Mesodermal cell (in vitro differentiated cells): ENCODE results near the gene CLCN7.
"Not testable (repeated sequence)": the region's sequence is repeated elsewhere in the genome, so short reads cannot be mapped to it uniquely, and the experiment has no call there.

ENCODE experiments used
- H3K27ac ChIP-seq: 2 replicates; pipeline ENCODE4 v1.7.0; 2013; ENCODE audit warnings: mild to moderate bottlenecking, low read depth, low read length, moderate library complexity; ENCODE audit not compliant: severe bottlenecking
- H3K36me3 ChIP-seq: 2 replicates; pipeline ENCODE4 v1.7.1; 2013; ENCODE audit warnings: mild to moderate bottlenecking, low read length, moderate library complexity; ENCODE audit not compliant: control insufficient read depth, insufficient read depth
- H3K4me1 ChIP-seq: one replicate; pipeline ENCODE4 v1.7.1; 2013; ENCODE audit warnings: mild to moderate bottlenecking, low read length; ENCODE audit not compliant: insufficient read depth, control insufficient read depth, poor library complexity, severe bottlenecking
- H3K4me3 ChIP-seq: 2 replicates; pipeline ENCODE4 v1.7.0; 2013; ENCODE audit warnings: low read length, control low read depth, mild to moderate bottlenecking; ENCODE audit not compliant: insufficient read depth, poor library complexity, severe bottlenecking; ENCODE audit errors: extremely low read depth
- H3K9me3 ChIP-seq: 2 replicates; pipeline ENCODE4 v1.7.1; 2013; ENCODE audit warnings: mild to moderate bottlenecking, low read length, moderate library complexity; ENCODE audit not compliant: control insufficient read depth
- whole genome bisulfite sequencing, 2 experiments: methylation state at CpG; one replicate each; pipeline ENCODE4 v1.1.5; 2013; ENCODE audit warnings: missing lambda C conversion rate in 2 of 2; ENCODE audit not compliant: insufficient coverage in 2 of 2; 5-methylcytosine and 5-hydroxymethylcytosine counted together

Gene CLCN7

GRCh38 chr16:1443403-1443973 is 31.3 kb downstream of the CLCN7 start:
- WGBS, 2 experiments: 88 to 90% methylated on average over 20 to 37 of the region's 38 CpGs
- Histone ChIP-seq H3K9me3 (no peaks in the 10 kb centered on the region), H3K27ac (no peak overlapping the region), H3K36me3 (peaks cover under 1% of the 10 kb centered on the region), H3K4me1 (no peaks in the 10 kb centered on the region), H3K4me3 (no peak overlapping the region)

GRCh38 chr16:1442697-1443096 is 32.1 kb downstream of the CLCN7 start:
- 90 to 93% methylated on average over 19 to 24 of the region's 24 CpGs for WGBS, 2 experiments
- H3K4me1 ChIP-seq: no peaks in the 10 kb centered on the region
- no peak overlapping the region for H3K4me3 ChIP-seq
- no peak overlapping the region for H3K27ac ChIP-seq
- no peaks in the 10 kb centered on the region for H3K9me3 ChIP-seq
- no peaks in the 10 kb centered on the region for H3K36me3 ChIP-seq

GRCh38 chr16:1441391-1441829 is 33.4 kb downstream of the CLCN7 start:
- Histone ChIP-seq H3K4me3 (no peak overlapping the region), H3K9me3 (no peaks in the 10 kb centered on the region), H3K36me3 (no peaks in the 10 kb centered on the region), H3K27ac (no peak overlapping the region), H3K4me1 (no peaks in the 10 kb centered on the region)
- WGBS, 2 experiments: 86 to 87% methylated on average over 21 to 22 of the region's 22 CpGs

GRCh38 chr16:1439699-1440074 is 35.1 kb downstream of the CLCN7 start:
- not testable (repeated sequence) for H3K9me3 ChIP-seq, H3K27ac ChIP-seq, H3K36me3 ChIP-seq, H3K4me3 ChIP-seq, H3K4me1 ChIP-seq
- WGBS, 2 experiments: 98 to 100% methylated on average over 3 to 4 of the region's 4 CpGs

DNA sequence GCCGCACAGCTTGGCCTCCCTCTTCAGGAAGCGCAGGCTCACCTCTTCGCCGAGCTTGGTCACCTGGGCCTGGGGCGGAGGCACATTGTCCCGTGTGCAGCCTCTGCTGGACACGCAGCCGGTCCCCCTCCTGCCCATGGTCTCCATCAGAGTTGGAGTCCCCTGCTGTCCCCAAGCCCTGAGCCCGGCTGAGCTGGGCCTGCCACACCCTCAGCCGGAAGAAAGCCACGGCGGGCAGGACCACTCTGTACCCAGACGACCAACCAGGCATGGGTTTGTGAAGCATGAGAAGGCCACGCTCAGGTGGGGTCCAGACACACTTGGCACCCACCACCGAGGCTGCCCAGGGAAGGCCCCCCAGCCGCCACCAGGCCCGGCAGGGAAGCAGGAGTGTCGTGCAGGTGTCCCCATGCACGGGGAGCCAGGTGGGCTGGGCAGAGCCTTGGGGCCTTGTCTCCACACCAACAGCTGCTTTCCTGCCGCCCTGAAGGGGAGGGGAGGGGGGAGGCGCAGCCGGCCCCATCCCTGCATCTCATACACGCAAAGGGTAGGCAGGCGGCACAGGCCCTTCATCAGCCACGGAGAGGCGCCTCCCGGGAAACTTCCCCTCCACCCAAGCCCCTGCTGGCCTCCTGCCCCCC is 35.6 kb downstream of the CLCN7 start:
- H3K27ac ChIP-seq: no peak overlapping the region
- H3K4me1 ChIP-seq: no peaks in the 10 kb centered on the region
- no peaks in the 10 kb centered on the region for H3K36me3 ChIP-seq
- WGBS, 2 experiments: 95 to 96% methylated on average over 16 to 19 of the region's 27 CpGs
- H3K4me3 ChIP-seq: no peak overlapping the region
- H3K9me3 ChIP-seq: no peaks in the 10 kb centered on the region

GRCh38 chr16:1438229-1439057 is 36.4 kb downstream of the CLCN7 start:
- H3K4me1 ChIP-seq: no peaks in the 10 kb centered on the region
- H3K36me3 ChIP-seq: no peaks in the 10 kb centered on the region
- no peak overlapping the region for H3K27ac ChIP-seq
- 94% methylated on average over 24 to 35 of the region's 35 CpGs for WGBS, 2 experiments
- H3K4me3 ChIP-seq: no peak overlapping the region
- no peaks in the 10 kb centered on the region for H3K9me3 ChIP-seq

- 94 to 96% methylated on average over 14 to 19 of the region's 22 CpGs for WGBS, 2 experiments
- H3K4me1 ChIP-seq: no peaks in the 10 kb centered on the region
- H3K36me3 ChIP-seq: no peaks in the 10 kb centered on the region
- H3K27ac ChIP-seq: no peak overlapping the region
- no peaks in the 10 kb centered on the region for H3K9me3 ChIP-seq
- H3K4me3 ChIP-seq: no peak overlapping the region
These were observed 37.2 kb downstream of the CLCN7 start for GRCh38 chr16:1437606-1438005.

DNA sequence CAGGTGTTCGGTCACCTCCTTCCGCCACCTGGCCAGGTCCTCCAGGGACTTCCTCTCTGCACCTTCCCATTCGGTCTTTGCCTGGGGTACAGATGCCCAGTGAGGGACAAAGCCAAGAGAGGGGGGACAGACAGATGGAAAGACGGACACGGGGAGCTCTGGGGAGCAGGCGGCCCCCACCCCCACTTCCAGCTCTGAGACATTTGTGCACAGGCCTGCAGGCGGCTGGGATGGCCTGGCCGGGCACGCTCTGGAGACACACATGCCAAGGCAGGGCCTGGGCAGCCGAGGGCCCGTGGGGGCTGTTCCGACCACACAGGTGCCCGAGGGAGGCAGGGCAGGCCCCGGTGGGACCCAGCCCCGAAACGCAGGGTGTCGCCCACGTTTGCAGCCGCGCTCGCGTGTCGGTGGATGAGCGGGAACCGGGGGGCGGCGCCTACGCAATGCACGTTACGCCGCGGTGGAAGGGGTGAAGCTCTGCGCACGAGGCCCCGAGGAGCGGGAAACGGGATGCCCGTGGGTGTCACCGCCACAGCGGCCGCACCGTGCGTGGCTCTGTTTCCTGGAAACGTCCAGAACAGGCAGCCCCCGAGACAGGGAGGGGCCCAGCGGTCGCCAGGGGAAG is 38.0 kb downstream of the CLCN7 start:
- 92 to 93% methylated on average over 41 of the region's 47 CpGs for WGBS, 2 experiments
- Histone ChIP-seq H3K27ac (no peak overlapping the region), H3K4me3 (no peak overlapping the region), H3K36me3 (no peaks in the 10 kb centered on the region), H3K4me1 (no peaks in the 10 kb centered on the region), H3K9me3 (no peaks in the 10 kb centered on the region)

DNA sequence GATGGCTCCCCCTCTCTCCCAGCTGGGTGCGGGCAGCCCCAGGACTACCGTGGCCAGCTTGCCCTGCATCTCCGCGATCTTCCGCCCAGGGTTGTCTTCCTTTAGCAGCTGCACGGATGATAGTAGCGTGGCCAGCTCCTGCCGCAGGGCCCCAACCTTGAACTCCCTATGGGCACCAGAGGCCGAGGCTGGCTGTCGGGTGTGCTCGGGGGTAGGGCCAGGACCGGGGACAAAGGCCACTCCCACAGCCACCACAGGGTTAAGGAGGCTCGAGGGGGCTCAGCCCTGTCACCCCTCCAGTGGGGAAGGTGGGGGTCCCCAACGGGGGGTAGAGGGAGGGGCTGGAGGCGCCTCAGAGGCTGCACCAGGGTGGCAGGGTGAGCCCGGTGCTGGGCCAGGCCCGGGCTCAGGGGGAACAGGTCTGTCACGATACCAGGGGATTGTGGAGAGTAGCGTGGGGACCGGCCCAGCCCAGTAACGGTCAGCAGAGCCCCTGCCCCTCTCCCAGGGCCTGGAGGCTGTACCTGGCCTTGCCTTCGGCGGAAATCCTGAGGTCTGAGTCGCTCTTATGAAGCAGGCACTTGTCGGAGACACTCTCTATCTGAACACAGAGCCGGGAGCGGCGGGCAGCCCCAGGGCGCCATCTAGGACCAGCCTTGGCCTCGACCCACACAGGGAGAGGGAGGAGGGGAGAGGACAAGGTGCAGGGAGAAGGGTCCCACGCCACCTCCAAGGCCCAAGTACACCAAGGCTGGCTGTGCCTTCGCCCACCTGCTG is 38.7 kb downstream of the CLCN7 start:
- H3K9me3 ChIP-seq: no peaks in the 10 kb centered on the region
- no peak overlapping the region for H3K27ac ChIP-seq
- H3K4me1 ChIP-seq: no peaks in the 10 kb centered on the region
- 83 to 85% methylated on average over 19 to 25 of the region's 32 CpGs for WGBS, 2 experiments
- no peaks in the 10 kb centered on the region for H3K36me3 ChIP-seq
- no peak overlapping the region for H3K4me3 ChIP-seq
